Neural progenitor cell (in vitro differentiated cells): ENCODE measurements around the gene MAD2L1BP.

ENCODE experiments used
- EZH2 ChIP-seq: fragments of 200-600 bp; sonication (generic); IDR thresholded peaks from 2 replicates; pipeline ENCODE4 v1.6.1; 2017; ENCODE audit warnings: antibody characterized with exemption, mild to moderate bottlenecking, moderate library complexity
- EZH2phosphoT487 ChIP-seq: fragments of 200-600 bp; sonication (generic); IDR thresholded peaks from 2 replicates; pipeline ENCODE4 v1.6.1; 2017; ENCODE audit warnings: antibody characterized with exemption
- TF ChIP-seq, protein P1 (sequence below): fragments of 200-600 bp; sonication (generic); IDR thresholded peaks from 2 replicates; pipeline ENCODE4 v1.5.1; 2017; ENCODE audit warnings: antibody characterized with exemption, mild to moderate bottlenecking

DNA sequence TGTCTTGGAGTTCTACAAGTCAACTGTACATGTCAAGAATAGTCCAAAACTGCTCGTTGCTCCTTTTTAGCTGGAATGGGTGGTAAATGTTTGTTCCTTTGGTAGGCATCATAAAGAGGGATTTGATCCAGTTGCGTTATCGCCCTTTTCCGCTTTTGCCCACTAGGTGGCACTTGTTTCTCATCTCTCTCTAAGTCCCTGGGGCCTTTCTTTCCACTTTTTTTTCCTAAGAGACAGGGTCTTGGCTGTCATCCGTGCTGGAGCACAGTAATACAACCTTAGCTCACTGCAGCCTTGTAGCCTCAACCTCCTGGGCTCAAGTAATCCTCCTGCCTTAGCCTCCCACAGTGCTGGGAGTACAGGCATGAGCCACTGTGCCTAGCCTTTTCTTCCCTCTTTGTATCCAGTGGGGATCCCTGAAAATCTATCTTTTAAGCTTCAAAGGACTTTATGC, 27.3 kb upstream of the MAD2L1BP start:
- TF ChIP-seq, protein P1, sequence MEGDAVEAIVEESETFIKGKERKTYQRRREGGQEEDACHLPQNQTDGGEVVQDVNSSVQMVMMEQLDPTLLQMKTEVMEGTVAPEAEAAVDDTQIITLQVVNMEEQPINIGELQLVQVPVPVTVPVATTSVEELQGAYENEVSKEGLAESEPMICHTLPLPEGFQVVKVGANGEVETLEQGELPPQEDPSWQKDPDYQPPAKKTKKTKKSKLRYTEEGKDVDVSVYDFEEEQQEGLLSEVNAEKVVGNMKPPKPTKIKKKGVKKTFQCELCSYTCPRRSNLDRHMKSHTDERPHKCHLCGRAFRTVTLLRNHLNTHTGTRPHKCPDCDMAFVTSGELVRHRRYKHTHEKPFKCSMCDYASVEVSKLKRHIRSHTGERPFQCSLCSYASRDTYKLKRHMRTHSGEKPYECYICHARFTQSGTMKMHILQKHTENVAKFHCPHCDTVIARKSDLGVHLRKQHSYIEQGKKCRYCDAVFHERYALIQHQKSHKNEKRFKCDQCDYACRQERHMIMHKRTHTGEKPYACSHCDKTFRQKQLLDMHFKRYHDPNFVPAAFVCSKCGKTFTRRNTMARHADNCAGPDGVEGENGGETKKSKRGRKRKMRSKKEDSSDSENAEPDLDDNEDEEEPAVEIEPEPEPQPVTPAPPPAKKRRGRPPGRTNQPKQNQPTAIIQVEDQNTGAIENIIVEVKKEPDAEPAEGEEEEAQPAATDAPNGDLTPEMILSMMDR, result peak; percentile 90
- TF ChIP-seq EZH2, result no peak
- no peak for TF ChIP-seq EZH2phosphoT487
